Measurements from ENCODE around the gene RASD2. TPM values are rescaled to one million over a fixed set of nuclear protein-coding genes. Genes with fewer than 3 reads are reported as not detected.

The RASD2 gene
- total RNA-seq, 1 experiment from 2014 or later = 0.42 TPM

GRCh38 chr22:35553341-35553740 is 12.7 kb downstream of the RASD2 start:
- Histone ChIP-seq H3K79me2 (ENCODE audit: insufficient read depth, low read length) (no peaks in the 10 kb centered on the region), H3K14ac (ENCODE audit: insufficient read depth, low read length) (no peak overlapping the region), H3K23ac (ENCODE audit: insufficient read length, low read depth, low read length) (no peak overlapping the region), H3K18ac (ENCODE audit: insufficient read length, low read depth, low read length) (no peak overlapping the region), H3T11ph (ENCODE audit: low read length) (no peak overlapping the region), H4K5ac (ENCODE audit: insufficient read length, low read depth, low read length) (no peak overlapping the region), H4K8ac (replicated peaks; ENCODE audit: insufficient read length, low read depth, low read length) (no peak overlapping the region), H3K9me3 (ENCODE audit: control insufficient read depth, low read depth, low read length) (no peaks in the 10 kb centered on the region), H4K20me1 (ENCODE audit: control insufficient read depth, insufficient read depth, insufficient read length) (no peaks in the 10 kb centered on the region), H2BK15ac (ENCODE audit: low read depth, low read length) (no peak overlapping the region), H3K4me1 (ENCODE audit: insufficient read depth, low read length) (peaks cover 3% of the 10 kb centered on the region; the same call in 1 of the 2 replicates), H2AK5ac (ENCODE audit: insufficient read length, low read length) (no peak overlapping the region), H2BK12ac (ENCODE audit: insufficient read length, low read depth, low read length) (no peak overlapping the region), H4K91ac (ENCODE audit: insufficient read length, low read depth, low read length) (no peak overlapping the region), H2BK5ac (ENCODE audit: insufficient read length, low read length) (no peak overlapping the region), H2AFZ (ENCODE audit: low read length) (no peak overlapping the region), H3K27ac (ENCODE audit: insufficient read length, low read depth, low read length) (no peak overlapping the region), H2BK20ac (ENCODE audit: low read depth, low read length, poor library complexity, severe bottlenecking) (no peak overlapping the region), H3K4ac (ENCODE audit: low read depth, low read length) (no peak overlapping the region), H2BK120ac (ENCODE audit: low read depth, low read length, poor library complexity, severe bottlenecking) (no peak overlapping the region), H3K9ac (ENCODE audit: extremely low read depth, insufficient read length, low read length) (no peak overlapping the region), H3K23me2 (ENCODE audit: insufficient read length, low read depth, low read length, poor library complexity, severe bottlenecking) (no peaks in the 10 kb centered on the region), H3K56ac (ENCODE audit: insufficient read length, low read depth, low read length) (no peak overlapping the region), H3K4me2 (ENCODE audit: insufficient read depth, insufficient read length, low read length) (no peak overlapping the region), H3K27me3 (ENCODE audit: insufficient read depth, low read length) (no peaks in the 10 kb centered on the region), H3K79me1 (ENCODE audit: insufficient read depth, low read depth, low read length, poor library complexity, severe bottlenecking) (no peaks in the 10 kb centered on the region)
- Mint-ChIP-seq H3K27me3 (ENCODE audit: low read depth) (peaks cover 15% of the 10 kb centered on the region), H3K27ac (no peak overlapping the region), H3K36me3 (ENCODE audit: insufficient read depth in 1 of 3, low read depth in 3 of 3) (no peaks in the 10 kb centered on the region; a peak in 1 of 7 replicates), H3K4me3 (no peak overlapping the region), H3K9me3 (no peaks in the 10 kb centered on the region), H3K4me1 (peaks cover 24 to 41% of the 10 kb centered on the region in 2 experiments)
- DNase-seq = no peak
- no CpG with 5 or more reads among the region's 2 CpGs for WGBS (ENCODE audit: extremely low coverage, insufficient read length, low lambda C conversion rate)
- no peak for TF ChIP-seq CTCF (conservative IDR thresholded peaks at IDR 0.05)
